Stomach smooth muscle (tissue), 2 donors: ENCODE measurements around the gene CITED4.

Source experiments
- H3K27ac ChIP-seq: one replicate; pipeline ENCODE4 v1.7.0; 2013; ENCODE audit warnings: mild to moderate bottlenecking, low read length, inconsistent platforms
- H3K27me3 ChIP-seq, 2 donors: one replicate each; pipeline ENCODE4 v1.7.0; 2013; ENCODE audit warnings: low read length in 2 of 2; ENCODE audit not compliant: insufficient read depth in 2 of 2, control insufficient read depth in 1 of 2
- H3K36me3 ChIP-seq, 2 donors: one replicate each; pipeline ENCODE4 v1.7.0; 2013; ENCODE audit warnings: low read length in 2 of 2; ENCODE audit not compliant: control insufficient read depth in 2 of 2, insufficient read depth in 2 of 2
- H3K4me1 ChIP-seq: one replicate; pipeline ENCODE4 v1.7.0; 2013; ENCODE audit warnings: low read length; ENCODE audit not compliant: control insufficient read depth, insufficient read depth
- H3K4me3 ChIP-seq, 2 donors: one replicate each; pipeline ENCODE4 v1.7.0; 2013; ENCODE audit warnings: low read length in 2 of 2
- H3K9ac ChIP-seq, 2 donors: one replicate each; pipeline ENCODE4 v1.7.0; 2013; ENCODE audit warnings: low read length in 2 of 2, mild to moderate bottlenecking in 1 of 2
- H3K9me3 ChIP-seq, 2 donors: one replicate each; pipeline ENCODE4 v1.7.0; 2013; ENCODE audit warnings: low read length in 2 of 2; ENCODE audit not compliant: control insufficient read depth in 2 of 2
- donor health status: healthy.
- donor health status: Pancreatic carcinoma.

CITED4 gene

GRCh38 chr1:40842207-40842606 is 20.0 kb downstream of the CITED4 start:
- Histone ChIP-seq H3K36me3 (peaks cover 2 to 11% of the 10 kb centered on the region in 2 donors), H3K27ac (no peak overlapping the region), H3K27me3 (no peaks in the 10 kb centered on the region), H3K4me1 (peaks cover 9% of the 10 kb centered on the region), H3K4me3 (no peak overlapping the region), H3K9me3 (peaks cover 4 to 6% of the 10 kb centered on the region in 2 donors), H3K9ac (no peak overlapping the region)

DNA sequence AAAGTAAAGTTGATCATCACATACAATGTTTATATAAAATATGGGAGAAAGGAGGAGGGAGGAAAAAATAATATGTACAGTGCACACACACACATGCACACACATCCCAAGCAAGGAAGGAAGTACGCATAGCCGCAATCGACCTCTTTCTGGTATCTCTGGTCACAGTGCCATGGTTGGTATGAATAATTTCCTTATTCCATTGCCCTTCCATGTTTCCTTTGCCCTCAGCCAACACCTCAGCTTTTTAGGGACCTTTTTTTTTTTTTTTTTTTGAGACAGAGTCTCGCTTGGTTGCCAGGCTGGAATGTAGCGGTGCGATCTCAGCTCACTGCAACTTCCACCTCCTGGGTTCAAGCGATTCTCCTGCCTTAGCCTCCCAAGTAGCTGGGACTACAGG is 20.6 kb downstream of the CITED4 start:
- Histone ChIP-seq H3K9ac (no peak overlapping the region), H3K9me3 (peaks cover 4 to 6% of the 10 kb centered on the region in 2 donors), H3K27ac (no peak overlapping the region), H3K4me1 (peaks cover 9% of the 10 kb centered on the region), H3K36me3 (peaks cover 2 to 13% of the 10 kb centered on the region in 2 donors), H3K27me3 (no peaks in the 10 kb centered on the region), H3K4me3 (no peak overlapping the region)

- Histone ChIP-seq H3K9ac (no peak overlapping the region), H3K4me3 (no peak overlapping the region), H3K27me3 (no peaks in the 10 kb centered on the region), H3K27ac (no peak overlapping the region), H3K36me3 (peaks cover 2 to 19% of the 10 kb centered on the region in 2 donors), H3K9me3 (peaks cover 4 to 6% of the 10 kb centered on the region in 2 donors), H3K4me1 (peaks cover 9% of the 10 kb centered on the region)
Observed at GRCh38 chr1:40840526-40841323, 21.4 kb downstream of the CITED4 start.

GRCh38 chr1:40839943-40840335 is 22.2 kb downstream of the CITED4 start:
- Histone ChIP-seq H3K9ac (no peak overlapping the region), H3K4me3 (no peak overlapping the region), H3K4me1 (peaks cover 6% of the 10 kb centered on the region), H3K27ac (no peak overlapping the region), H3K36me3 (peaks cover 2 to 27% of the 10 kb centered on the region in 2 donors), H3K27me3 (no peaks in the 10 kb centered on the region), H3K9me3 (peaks cover 4 to 6% of the 10 kb centered on the region in 2 donors)

DNA sequence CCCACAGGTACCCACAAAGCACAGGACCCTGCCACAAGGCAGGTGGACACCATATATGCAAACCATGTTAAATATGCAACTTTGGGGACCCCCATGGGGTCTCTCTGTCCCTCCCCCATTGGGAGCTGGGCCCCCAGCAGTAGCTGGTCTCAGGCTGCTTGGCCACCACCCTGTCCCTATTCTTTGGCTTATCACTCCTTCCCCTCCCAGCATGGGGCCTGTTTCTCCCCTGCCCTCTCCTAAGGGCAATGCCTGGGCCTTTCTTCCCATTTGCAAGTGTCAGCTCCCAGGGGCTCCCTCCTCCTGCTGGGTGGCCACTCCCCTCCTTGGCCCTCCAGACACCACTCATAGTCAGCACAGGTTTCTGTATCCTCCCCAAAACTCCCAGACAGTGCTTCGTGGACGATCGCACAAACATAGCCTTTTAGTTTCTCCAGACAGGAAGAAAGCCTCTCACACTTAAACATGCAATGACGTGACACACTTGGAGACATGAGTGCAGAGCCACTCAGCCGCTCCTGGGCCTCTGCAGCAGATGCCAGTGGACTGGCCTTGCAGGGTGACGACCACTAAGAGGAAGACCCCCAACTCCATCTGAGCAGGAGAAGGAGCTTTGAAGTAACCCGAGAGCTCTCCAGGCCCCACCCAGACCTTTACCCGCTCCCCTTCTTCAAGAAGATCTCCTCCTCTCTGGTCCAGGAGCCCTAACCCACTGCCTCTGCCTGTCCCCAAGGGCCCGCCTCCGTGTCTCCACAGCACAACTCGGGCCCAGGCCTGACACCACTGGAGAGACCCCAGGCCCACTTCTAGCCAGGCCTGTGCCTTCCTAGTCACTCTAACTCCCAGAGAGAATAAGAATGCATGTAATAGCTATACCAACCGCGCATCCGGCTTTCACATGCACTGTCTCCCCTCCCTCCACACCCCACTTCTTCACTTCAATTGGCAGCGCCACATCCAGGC is 22.9 kb downstream of the CITED4 start:
- Histone ChIP-seq H3K9ac (no peak overlapping the region), H3K4me1 (peaks cover 2% of the 10 kb centered on the region), H3K9me3 (peaks cover 4 to 6% of the 10 kb centered on the region in 2 donors), H3K36me3 (peaks cover 2 to 30% of the 10 kb centered on the region in 2 donors), H3K27me3 (no peaks in the 10 kb centered on the region), H3K4me3 (no peak overlapping the region), H3K27ac (no peak overlapping the region)

DNA sequence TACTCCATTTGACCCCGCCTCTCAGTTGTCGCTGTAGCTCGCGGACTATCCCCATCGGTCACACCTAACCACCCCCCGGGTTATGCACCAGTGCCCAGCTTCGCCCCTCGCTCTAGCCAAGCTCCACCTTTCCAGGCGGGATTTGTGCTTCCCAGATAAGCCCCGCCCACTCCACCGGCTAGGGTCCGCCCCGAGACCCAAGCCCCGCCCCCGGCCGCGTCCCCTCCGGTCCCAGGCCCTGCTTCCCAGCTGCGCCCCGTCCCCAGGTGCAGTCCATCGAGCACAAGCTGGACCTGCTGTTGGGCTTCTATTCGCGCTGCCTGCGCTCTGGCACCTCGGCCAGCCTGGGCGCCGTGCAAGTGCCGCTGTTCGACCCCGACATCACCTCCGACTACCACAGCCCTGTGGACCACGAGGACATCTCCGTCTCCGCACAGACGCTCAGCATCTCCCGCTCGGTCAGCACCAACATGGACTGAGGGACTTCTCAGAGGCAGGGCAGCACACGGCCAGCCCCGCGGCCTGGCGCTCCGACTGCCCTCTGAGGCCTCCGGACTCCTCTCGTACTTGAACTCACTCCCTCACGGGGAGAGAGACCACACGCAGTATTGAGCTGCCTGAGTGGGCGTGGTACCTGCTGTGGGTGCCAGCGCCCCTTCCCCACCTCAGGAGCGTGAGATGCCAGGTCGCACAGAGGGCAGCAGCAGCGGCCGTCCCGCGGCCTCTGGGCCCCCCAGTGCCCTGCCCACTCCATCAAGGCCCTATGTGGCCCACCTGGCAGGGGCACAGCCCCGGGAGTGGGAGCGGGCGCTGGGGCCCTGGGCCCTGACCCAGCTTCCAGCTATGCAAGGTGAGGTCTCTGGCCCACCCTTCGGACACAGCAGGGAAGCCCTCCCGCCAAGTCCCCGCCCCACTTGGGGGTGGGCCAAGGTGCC is 23.9 kb downstream of the CITED4 start:
- Histone ChIP-seq H3K9me3 (peaks cover 4 to 6% of the 10 kb centered on the region in 2 donors), H3K4me1 (peaks cover 2% of the 10 kb centered on the region), H3K27me3 (no peaks in the 10 kb centered on the region), H3K36me3 (peaks cover 2 to 33% of the 10 kb centered on the region in 2 donors), H3K9ac (no peak overlapping the region), H3K4me3 (no peak overlapping the region), H3K27ac (no peak overlapping the region)

- no peak overlapping the region for H3K4me3 ChIP-seq
- H3K9me3 ChIP-seq = peaks cover 2 to 5% of the 10 kb centered on the region in 2 donors
- H3K27me3 ChIP-seq = no peaks in the 10 kb centered on the region
- H3K4me1 ChIP-seq = peaks cover 2% of the 10 kb centered on the region
- H3K27ac ChIP-seq = no peak overlapping the region
- H3K9ac ChIP-seq = no peak overlapping the region
- peaks cover 2 to 31% of the 10 kb centered on the region in 2 donors for H3K36me3 ChIP-seq
Observed at GRCh38 chr1:40837601-40838000, 24.6 kb downstream of the CITED4 start.

GRCh38 chr1:40836283-40836682 is 25.9 kb downstream of the CITED4 start:
- H3K27me3 ChIP-seq = no peaks in the 10 kb centered on the region
- H3K9ac ChIP-seq = no peak overlapping the region
- no peak overlapping the region for H3K4me3 ChIP-seq
- H3K9me3 ChIP-seq = no peaks in the 10 kb centered on the region
- peaks cover 2 to 31% of the 10 kb centered on the region in 2 donors for H3K36me3 ChIP-seq
- H3K27ac ChIP-seq = no peak overlapping the region
- peaks cover 2% of the 10 kb centered on the region for H3K4me1 ChIP-seq

GRCh38 chr1:40834968-40835545 is 27.1 kb downstream of the CITED4 start:
- H3K27ac ChIP-seq = no peak overlapping the region

More at GRCh38 chr1:40834968-40835545, 27.1 kb downstream of the CITED4 start:
- Histone ChIP-seq H3K27me3 (no peaks in the 10 kb centered on the region), H3K9me3 (no peaks in the 10 kb centered on the region), H3K4me3 (no peak overlapping the region), H3K4me1 (no peaks in the 10 kb centered on the region), H3K36me3 (peaks cover under 1 to 29% of the 10 kb centered on the region in 2 donors), H3K9ac (no peak overlapping the region)
